Smooth muscle cell of the brain vasculature (primary cell): ENCODE measurements around the gene S100A12.
"Not testable (repeated sequence)": the region's sequence is repeated elsewhere in the genome, so short reads cannot be mapped to it uniquely, and the experiment has no call there.

Source experiments
- DNase-seq: peaks from one replicate; pipeline ENCODE4 v3.0.0-alpha.2; 2012; ENCODE audit warnings: low read depth, low spot score

Gene S100A12

DNA sequence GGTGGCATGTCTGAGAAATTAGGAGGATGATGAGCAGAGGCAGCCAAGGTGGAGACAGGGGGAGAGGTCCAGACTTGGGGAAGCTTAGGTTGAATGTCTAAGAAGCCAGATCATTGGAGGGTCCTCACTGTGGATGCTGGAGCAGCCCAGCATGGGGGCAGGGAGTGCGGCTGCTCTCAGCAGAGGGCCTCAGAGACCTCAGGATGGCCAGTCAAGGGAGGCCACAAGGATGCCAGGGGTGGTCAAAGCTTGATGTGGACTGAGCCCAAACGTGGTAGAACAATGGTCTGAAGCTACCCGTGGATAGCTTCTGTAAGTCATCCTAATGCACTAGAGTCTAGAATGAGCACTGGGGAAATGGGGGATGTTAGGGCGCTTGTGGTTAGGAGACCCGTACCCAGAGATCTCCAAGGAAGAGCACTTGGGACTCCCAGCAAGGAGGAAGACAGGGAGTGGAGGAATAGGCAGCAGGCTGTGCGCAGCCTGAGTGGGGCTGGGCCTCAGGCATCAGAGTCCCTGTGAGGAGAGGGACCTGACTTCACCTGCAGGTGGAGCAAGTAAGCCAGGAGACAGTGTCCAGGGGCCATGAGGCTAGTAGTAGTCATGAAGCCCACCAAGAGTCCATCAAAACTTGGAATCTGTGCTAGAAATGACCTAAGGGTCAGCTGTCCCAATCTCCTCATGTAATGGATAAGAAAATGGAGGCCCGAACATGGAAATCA lies 22.0 kb downstream of the S100A12 start:
- DNase-seq: no peak

DNA sequence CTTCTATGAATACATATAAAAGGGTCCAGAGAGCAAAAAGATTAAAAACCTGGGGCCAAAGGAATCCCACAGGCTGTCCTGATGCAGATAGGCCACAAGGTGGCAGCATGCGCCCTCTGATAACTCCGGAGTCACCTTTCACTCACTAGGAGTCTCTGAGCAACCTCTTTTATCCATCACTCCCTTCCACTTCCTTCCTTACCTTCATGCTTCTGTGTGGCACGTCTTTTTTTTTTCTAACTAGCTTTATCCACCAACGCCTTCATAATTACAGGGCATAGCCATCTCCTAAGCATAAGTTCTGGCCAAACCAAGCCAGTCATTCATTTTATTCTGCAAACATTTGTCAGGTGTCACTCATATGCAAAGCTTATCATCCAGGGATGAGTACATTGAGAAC lies 22.9 kb downstream of the S100A12 start:
- DNase-seq: peak; percentile 23

GRCh38 chr1:153350321-153350957 lies 25.0 kb downstream of the S100A12 start:
- no peak for DNase-seq

DNA sequence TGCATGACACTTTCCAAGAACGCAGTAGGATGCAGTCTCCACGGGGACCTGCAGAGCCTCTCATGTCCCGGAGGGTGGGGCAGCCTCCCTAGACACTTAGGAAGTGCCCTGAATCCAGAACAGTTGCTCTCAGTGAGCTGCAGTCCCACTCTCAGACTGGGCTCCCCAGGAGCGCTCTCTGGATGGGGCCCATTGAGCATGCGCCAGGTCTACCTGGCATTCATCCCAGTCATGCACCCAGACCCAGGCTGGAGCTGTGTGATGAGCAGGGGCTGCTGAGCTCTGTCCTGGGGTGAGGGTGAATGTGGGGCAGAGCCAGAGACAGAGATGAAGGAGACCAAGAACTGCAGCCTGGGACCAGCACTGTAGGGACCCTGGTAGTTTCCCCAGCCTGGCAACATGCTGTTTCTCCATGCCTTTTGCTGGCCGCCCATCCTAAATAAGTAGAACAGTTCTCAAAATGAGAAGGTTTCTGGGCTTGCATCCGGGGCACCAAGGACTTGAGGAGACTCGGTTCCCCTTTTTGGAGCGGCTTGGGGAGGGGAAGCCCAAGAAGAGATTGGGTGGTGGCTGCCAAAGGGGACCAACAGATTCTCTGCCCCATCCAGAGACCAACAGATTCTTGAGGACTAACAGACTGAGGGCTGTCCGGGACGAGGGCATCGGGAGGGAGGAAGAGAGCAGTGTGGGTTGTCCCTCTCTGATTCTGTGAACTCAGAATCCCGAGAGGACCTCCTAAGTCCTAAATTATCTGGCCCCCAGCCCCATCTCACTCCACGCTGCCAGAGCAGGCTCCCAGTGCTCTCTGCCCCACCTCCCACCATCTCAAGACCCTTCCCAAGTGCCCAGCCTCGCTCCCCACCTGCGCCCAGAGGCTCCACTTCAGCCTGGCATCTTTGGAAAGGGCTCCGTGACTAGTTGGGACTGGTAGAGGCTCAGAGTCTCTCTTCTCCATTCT lies 25.8 kb downstream of the S100A12 start:
- no peak for DNase-seq

GRCh38 chr1:153348511-153349362 lies 26.7 kb downstream of the S100A12 start, which contains the start of gene PGLYRP4:
Gene PGLYRP4 (minus strand): TSS chr1:153348841. CDS start chr1:153347932, 909 bp downstream.
- no peak for DNase-seq

- no peak for DNase-seq
Measured at GRCh38 chr1:153347856-153348255, 27.6 kb downstream of the S100A12 start.

DNA sequence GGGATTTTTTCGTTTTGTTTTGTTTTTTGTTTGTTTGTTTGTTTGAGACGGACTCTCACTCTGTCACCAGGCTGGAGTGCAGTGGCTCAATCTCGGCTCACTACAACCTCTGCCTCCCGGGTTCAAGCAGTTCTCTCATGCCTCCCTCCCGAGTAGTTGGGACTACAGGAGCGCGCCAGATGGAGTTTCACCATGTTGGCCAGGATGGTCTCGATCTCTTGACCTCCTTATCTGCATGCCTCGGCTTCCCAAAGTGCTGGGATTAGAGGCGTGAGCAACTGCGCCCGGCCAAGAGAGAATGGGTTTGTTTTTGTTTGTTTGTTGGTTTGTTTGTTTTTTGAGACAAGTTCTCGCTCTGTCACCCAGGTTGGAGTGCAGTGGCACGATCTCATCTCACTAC lies 28.4 kb downstream of the S100A12 start:
- not testable (repeated sequence) for DNase-seq

- no peak for DNase-seq
Measured at GRCh38 chr1:153346077-153346723, 29.2 kb downstream of the S100A12 start.

GRCh38 chr1:153345187-153346076 lies 30.0 kb downstream of the S100A12 start:
- no peak for DNase-seq

GRCh38 chr1:153344718-153345025 lies 30.7 kb downstream of the S100A12 start:
- no peak for DNase-seq

DNA sequence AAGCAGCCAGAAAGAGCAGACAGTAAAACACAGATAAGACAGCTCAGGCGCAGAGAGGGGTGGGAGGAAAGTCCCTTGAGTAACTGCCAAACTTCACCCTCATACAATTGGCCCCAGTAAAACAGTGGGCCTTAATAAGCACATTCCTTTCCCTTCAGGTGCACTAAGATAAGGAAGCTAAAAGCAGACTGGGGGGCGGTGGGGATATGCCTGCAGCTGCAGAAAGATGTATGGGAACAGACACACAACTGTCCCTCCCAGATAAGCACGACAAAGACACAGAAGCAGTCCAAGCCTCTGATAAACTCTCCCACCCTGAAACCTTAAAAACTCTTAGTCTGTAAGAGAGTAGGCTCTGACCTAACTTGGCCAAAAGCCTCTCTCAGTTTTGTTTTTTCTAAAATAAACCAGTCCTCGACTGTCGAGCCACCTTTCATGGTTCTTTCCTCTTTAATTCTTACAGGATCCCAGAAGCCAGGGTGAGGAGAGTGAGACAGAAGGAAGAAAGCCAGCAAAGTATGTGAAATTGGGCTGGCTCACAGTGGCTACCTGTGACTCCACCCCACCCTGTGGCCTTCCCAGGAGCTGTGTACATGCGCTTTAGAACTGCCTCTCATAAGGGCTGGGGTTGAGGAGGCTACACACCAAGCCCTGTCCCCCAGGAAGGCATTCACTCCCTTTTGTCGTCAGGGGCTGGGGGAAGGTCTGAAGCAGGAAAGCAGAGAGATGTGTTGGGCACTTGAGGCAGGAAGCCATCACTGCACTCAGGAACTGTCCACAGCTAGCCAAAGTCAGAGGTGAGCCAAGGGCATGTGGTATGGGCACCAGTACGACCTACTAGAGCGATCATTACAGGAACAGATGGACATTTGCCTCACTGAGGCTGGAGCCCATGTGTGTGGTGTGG lies 31.4 kb downstream of the S100A12 start:
- DNase-seq: no peak

DNA sequence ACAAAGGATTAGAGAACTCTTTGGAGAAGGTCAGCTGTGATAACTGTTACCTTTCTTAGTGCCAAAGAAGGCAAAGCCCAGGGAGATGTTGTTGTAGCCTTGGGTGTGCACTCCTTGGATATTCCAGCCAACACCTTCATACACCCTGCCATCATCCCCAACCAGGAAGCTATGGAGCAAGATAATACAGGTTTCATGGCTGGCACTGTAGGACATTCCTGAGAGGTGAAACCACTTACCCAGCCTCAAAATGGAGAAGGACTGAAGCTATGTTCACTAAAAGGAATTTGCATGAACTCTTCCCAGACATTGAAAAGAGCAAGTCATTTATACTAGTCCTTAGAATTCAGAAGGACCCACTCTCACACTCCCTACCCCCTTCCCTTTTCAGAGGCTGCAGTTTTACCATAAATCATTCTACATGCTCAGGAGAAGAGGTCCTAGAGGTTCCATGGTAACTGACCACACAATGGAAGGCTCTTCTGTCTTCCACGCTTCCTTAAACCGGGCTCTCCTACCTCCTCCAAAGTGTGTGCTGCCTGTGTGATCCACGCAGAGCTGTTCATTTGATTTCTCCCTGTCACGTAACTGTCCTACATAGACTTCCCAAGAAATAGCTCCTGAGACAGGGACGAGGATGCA lies 32.3 kb downstream of the S100A12 start:
- DNase-seq: no peak

GRCh38 chr1:153342178-153342577 lies 33.2 kb downstream of the S100A12 start:
- no peak for DNase-seq

GRCh38 chr1:153341431-153341934 lies 33.9 kb downstream of the S100A12 start:
- no peak for DNase-seq

GRCh38 chr1:153340356-153340755 lies 35.1 kb downstream of the S100A12 start:
- DNase-seq: no peak

- no peak for DNase-seq
Measured at GRCh38 chr1:153339802-153340201, 35.6 kb downstream of the S100A12 start.

- no peak for DNase-seq
Measured at GRCh38 chr1:153337980-153338853, 37.2 kb downstream of the S100A12 start.
